Neural progenitor cell (in vitro differentiated cells): ENCODE data around the gene DNMT1.
"Not testable (repeated sequence)": the region's sequence is repeated elsewhere in the genome, so short reads cannot be mapped to it uniquely, and the experiment has no call there.

ENCODE experiments used
- CTCF ChIP-seq: fragments of 200-600 bp; sonication (generic); IDR thresholded peaks from 2 replicates; pipeline ENCODE4 v1.5.1; 2017; ENCODE audit warnings: antibody characterized with exemption, mild to moderate bottlenecking
- EZH2 ChIP-seq: fragments of 200-600 bp; sonication (generic); IDR thresholded peaks from 2 replicates; pipeline ENCODE4 v1.6.1; 2017; ENCODE audit warnings: antibody characterized with exemption, mild to moderate bottlenecking, moderate library complexity
- EZH2phosphoT487 ChIP-seq: fragments of 200-600 bp; sonication (generic); IDR thresholded peaks from 2 replicates; pipeline ENCODE4 v1.6.1; 2017; ENCODE audit warnings: antibody characterized with exemption

DNA sequence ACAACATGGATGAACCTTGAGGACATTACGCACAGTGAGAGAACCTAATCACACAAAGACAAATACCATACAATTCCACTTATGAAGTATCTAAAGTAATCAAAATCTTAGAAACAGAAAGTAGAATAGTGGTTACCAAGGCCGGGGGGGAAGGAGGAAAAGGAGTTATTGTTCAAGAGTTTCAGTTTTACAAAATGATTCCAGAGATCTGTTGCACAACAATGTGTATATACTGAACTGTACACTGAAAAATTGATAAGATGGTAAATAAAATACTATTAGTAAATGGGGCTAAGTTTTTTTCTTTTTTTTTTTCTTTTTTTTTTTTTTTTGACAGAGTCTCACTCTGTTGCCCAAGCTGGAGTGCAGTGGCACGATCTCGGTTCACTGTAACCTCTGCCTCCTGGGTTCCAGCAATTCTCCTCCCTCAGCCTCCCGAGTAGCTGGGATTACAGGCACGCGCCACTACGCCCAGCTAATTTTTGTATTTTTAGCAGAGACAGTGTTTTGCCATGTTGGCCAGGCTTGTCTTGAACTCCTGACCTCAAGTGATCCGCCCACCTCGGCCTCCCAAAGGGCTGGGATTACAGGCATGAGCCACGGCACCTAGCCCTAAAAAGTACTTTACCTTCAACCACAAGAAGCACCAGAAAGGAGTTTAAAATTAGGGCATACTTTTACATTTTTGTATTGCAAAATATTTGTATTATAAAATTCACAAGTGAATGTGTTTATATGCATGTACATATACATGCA is 4.3 kb upstream of the DNMT1 start:
- not testable (repeated sequence) for TF ChIP-seq CTCF, EZH2, EZH2phosphoT487
